H1 (cell line): ENCODE data around the gene RRAGC. TPM values are rescaled to one million over a fixed set of nuclear protein-coding genes. Genes with fewer than 3 reads are reported as not detected.
A peak's percentile ranks its signal among the peaks of the same experiment; 100 is the strongest.

Experiments used
- CHD2 ChIP-seq: IDR thresholded peaks from 2 replicates; pipeline ENCODE4 v1.6.1; 2012; ENCODE audit warnings: low read length, improper control_type of control experiment
- CHD7 ChIP-seq: fragments of 300-600 bp; sonication (generic); IDR thresholded peaks from 2 replicates; pipeline ENCODE4 v1.7.1; 2012; ENCODE audit warnings: low read length, moderate library complexity, mild to moderate bottlenecking, inconsistent platforms; ENCODE audit not compliant: insufficient replicate concordance
- KDM4A ChIP-seq: IDR thresholded peaks from one replicate; pipeline ENCODE4 v1.7.1; 2012; ENCODE audit warnings: low read depth, mild to moderate bottlenecking, moderate library complexity, low read length, inconsistent platforms; ENCODE audit not compliant: severe bottlenecking
- POLR2A ChIP-seq, 2 experiments: IDR thresholded peaks; 1 replicate in 1 of 2; 2 replicates in 1 of 2; pipeline ENCODE4 v1.6.1; 2011; ENCODE audit warnings: low read depth in 2 of 2, low read length in 2 of 2, mild to moderate bottlenecking in 2 of 2; ENCODE audit errors: control extremely low read depth in 1 of 2
- RFX5 ChIP-seq: IDR thresholded peaks from 2 replicates; pipeline ENCODE4 v1.6.1; 2011; ENCODE audit warnings: low read depth, low read length, improper control_type of control experiment, borderline replicate concordance
- SIRT6 ChIP-seq: IDR thresholded peaks from one replicate; pipeline ENCODE4 v1.7.1; 2012; ENCODE audit warnings: low read length, inconsistent platforms
- SIX5 ChIP-seq: IDR thresholded peaks from 2 replicates; pipeline ENCODE4 v1.6.1; 2011; ENCODE audit warnings: mild to moderate bottlenecking, low read depth, low read length
- SRF ChIP-seq: IDR thresholded peaks from 2 replicates; pipeline ENCODE4 v1.6.1; 2011; ENCODE audit warnings: mild to moderate bottlenecking, low read depth, low read length, moderate library complexity
- polyA plus RNA-seq, 7 experiments: library from polyadenylated mRNA; depleted of rRNA in 3 of 7; stranded (reverse) in 5 of 7; unstranded in 2 of 7; fragments of >200 nt in 5 of 7; fragments of 200-250 nt in 2 of 7; gene quantifications; 1 replicate in 5 of 7; 2 replicates in 1 of 7; 4 replicates in 1 of 7; pipeline versions ENCODE4 v1.2.1 to v1.2.3, GENCODE V29; 2011 to 2013; ENCODE audit warnings: missing spikeins in 2 of 7, mixed read lengths in 2 of 7
- total RNA-seq: library from RNA; stranded (reverse); fragmentation: NEBNext Ultra II Directional; extraction: Animal tissue kit (Norgen Biotek cat#: 25700); gene quantifications from 2 replicates; pipeline ENCODE4 v1.2.1, GENCODE V29; 2021
- TF ChIP-seq, protein P1 (sequence below): IDR thresholded peaks from 2 replicates; pipeline ENCODE4 v1.6.1; 2011; ENCODE audit warnings: low read length, improper control_type of control experiment

The RRAGC gene
- total and polyA plus RNA-seq, 2 of the 8 experiments (the other 6 are each of a cell fraction or from before 2014, with no cell fraction given): 12.0 to 16.5 TPM

GRCh38 chr1:38859561-38860453 is at the start of gene RRAGC (continued):
- TF ChIP-seq SRF (no peak), SIX5 (no peak), SIRT6 (no peak), CHD7 (no peak), CHD2 (peak; percentile 69), KDM4A (peak; percentile 45), RFX5 (no peak), POLR2A (IDR thresholded peaks at IDR 0.05; ENCODE audit: control extremely low read depth in 1 of 2, low read depth in 2 of 2, low read length in 2 of 2) (0 out of 3 replicates have a peak, but pooled peaks of 1 of the 2 experiments have one; percentile 21)
- TF ChIP-seq, protein P1, sequence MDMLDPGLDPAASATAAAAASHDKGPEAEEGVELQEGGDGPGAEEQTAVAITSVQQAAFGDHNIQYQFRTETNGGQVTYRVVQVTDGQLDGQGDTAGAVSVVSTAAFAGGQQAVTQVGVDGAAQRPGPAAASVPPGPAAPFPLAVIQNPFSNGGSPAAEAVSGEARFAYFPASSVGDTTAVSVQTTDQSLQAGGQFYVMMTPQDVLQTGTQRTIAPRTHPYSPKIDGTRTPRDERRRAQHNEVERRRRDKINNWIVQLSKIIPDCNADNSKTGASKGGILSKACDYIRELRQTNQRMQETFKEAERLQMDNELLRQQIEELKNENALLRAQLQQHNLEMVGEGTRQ: peak; percentile 100
